ENCODE measurements around the gene MFAP1.
"Not testable (repeated sequence)": the region's sequence is repeated elsewhere in the genome, so short reads cannot be mapped to it uniquely, and the experiment has no call there.

MFAP1 gene

GRCh38 chr15:43826029-43826507 is 1.6 kb upstream of the MFAP1 start:
- peaks cover 22 to 32% of the 10 kb centered on the region in 2 experiments for H3K4me1 ChIP-seq (ENCODE audit: control insufficient read depth in 1 of 2, insufficient read depth in 1 of 2, low read depth in 1 of 2, low read length in 1 of 2)
- H3K27ac ChIP-seq, result peak overlapping the region; percentile 42
- no peaks in the 10 kb centered on the region for H3K9me3 ChIP-seq
- no peaks in the 10 kb centered on the region for H3K36me3 ChIP-seq
- H3K27me3 ChIP-seq, result no peaks in the 10 kb centered on the region
- no peak for TF ChIP-seq CTCF (IDR thresholded peaks at IDR 0.05)
- H3K4me3 ChIP-seq (ENCODE audit: low read depth in 1 of 2, low read length in 1 of 2), result peak overlapping the region in 1 of 2 experiments; percentile 72

GRCh38 chr15:43825305-43825704 is 815 bp upstream of the MFAP1 start:
- peaks cover 22 to 32% of the 10 kb centered on the region in 2 experiments for H3K4me1 ChIP-seq (ENCODE audit: control insufficient read depth in 1 of 2, insufficient read depth in 1 of 2, low read depth in 1 of 2, low read length in 1 of 2)
- H3K27me3 ChIP-seq, H3K9me3 ChIP-seq, H3K27ac ChIP-seq, H3K36me3 ChIP-seq: not testable (repeated sequence)
- H3K4me3 ChIP-seq (ENCODE audit: low read depth in 1 of 2, low read length in 1 of 2), result peak overlapping the region; percentile 73 to 79

DNA sequence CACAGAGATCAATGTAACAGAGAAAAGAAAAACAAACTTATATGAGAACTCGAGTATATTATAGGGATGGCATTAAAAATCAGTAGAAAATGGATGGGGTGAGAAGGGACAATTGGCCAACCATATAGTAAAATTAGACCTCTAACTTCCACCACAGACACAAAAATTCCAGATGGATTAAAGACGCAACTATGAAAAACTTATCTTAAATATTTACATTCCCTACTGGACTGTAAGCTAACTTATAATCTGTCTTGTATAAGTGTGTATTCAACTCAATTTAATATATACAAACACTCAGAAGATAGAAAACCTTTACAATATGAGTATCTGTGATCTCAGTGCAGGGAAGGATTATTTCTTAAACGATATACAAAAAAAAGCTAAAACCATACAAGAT is 3.0 kb downstream of the MFAP1 start:
- Histone ChIP-seq H3K4me3 (ENCODE audit: low read depth in 1 of 2, low read length in 1 of 2) (no peak overlapping the region), H3K27ac (no peak overlapping the region), H3K36me3 (peaks cover 10% of the 10 kb centered on the region), H3K4me1 (ENCODE audit: control insufficient read depth in 1 of 2, insufficient read depth in 1 of 2, low read depth in 1 of 2, low read length in 1 of 2) (peaks cover 11 to 17% of the 10 kb centered on the region in 2 experiments), H3K9me3 (no peaks in the 10 kb centered on the region), H3K27me3 (no peaks in the 10 kb centered on the region)
- no peak for TF ChIP-seq CTCF (IDR thresholded peaks at IDR 0.05)

DNA sequence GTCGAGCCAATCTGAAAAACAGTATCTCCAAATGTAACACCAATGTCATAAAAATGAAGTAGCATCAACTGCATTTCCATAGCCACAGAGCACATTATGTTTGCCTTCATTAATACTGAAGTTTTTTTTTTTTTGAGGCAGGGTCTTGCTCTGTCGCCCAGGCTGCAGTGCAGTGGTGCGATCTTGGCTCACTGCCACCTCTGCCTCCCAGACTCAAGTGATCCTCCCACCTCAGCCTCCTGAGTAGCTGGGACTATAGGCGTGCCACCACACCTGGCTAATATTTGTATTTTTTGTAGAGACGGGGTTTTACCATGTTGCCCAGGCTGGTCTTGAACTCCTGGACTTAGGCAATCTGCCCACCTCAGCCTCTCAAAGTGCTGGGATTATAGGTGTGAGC is 9.4 kb downstream of the MFAP1 start:
- not testable (repeated sequence) for H3K4me1 ChIP-seq (ENCODE audit: control insufficient read depth in 1 of 2, insufficient read depth in 1 of 2, low read depth in 1 of 2, low read length in 1 of 2); H3K9me3 ChIP-seq; H3K27me3 ChIP-seq; H3K27ac ChIP-seq; H3K4me3 ChIP-seq (ENCODE audit: low read depth in 1 of 2, low read length in 1 of 2)
- H3K36me3 ChIP-seq, result peaks cover 68% of the 10 kb centered on the region

DNA sequence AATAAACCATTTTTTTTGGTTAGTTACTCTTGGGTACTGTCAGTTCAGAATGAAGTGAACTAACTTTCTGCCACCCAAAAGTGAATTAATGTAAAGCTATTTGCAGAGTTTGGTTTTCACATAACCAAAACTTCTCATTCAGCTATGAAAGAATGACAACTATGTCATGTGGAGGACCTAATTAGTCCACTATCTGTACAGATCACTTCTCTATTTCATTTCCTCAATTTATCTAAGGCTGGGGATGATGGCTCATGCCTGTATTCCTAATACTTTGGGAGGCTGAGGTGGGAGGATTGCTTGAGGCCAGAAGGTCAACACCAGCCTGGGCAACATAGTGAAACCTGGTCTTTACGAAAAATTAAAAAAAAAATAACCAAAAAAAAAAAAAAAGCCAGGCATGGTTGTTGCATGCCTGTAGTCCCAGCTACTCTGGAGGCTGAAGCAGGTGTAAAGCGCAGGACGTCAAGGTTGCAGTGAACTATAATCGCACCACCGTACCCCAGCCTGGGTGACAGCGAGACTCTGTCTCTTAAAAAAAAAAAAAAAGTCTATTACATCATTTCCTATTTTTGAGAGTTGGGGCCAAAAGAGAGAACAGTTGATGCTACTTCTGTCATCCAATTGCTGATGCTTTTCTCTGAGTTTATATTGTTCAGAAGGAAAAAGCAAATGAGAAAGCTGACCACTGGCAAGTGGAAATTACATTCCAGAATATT is 15.4 kb downstream of the MFAP1 start:
- peaks cover 14 to 16% of the 10 kb centered on the region in 2 experiments for H3K4me1 ChIP-seq (ENCODE audit: control insufficient read depth in 1 of 2, insufficient read depth in 1 of 2, low read depth in 1 of 2, low read length in 1 of 2)
- peak overlapping the region; percentile 23 to 25 for H3K4me3 ChIP-seq (ENCODE audit: low read depth in 1 of 2, low read length in 1 of 2)
- H3K27me3 ChIP-seq, result no peaks in the 10 kb centered on the region
- peaks cover 80% of the 10 kb centered on the region for H3K36me3 ChIP-seq
- peak overlapping the region; percentile 73 for H3K27ac ChIP-seq
- TF ChIP-seq CTCF (IDR thresholded peaks at IDR 0.05), result no peak
- no peaks in the 10 kb centered on the region for H3K9me3 ChIP-seq

- H3K36me3 ChIP-seq, result peaks cover 80% of the 10 kb centered on the region
- peak overlapping the region; percentile 73 for H3K27ac ChIP-seq
- peaks cover 14 to 16% of the 10 kb centered on the region in 2 experiments for H3K4me1 ChIP-seq (ENCODE audit: control insufficient read depth in 1 of 2, insufficient read depth in 1 of 2, low read depth in 1 of 2, low read length in 1 of 2)
- H3K27me3 ChIP-seq, result no peaks in the 10 kb centered on the region
- no peak for TF ChIP-seq CTCF (IDR thresholded peaks at IDR 0.05)
- no peaks in the 10 kb centered on the region for H3K9me3 ChIP-seq
- peak overlapping the region in 1 of 2 experiments; percentile 23 for H3K4me3 ChIP-seq (ENCODE audit: low read depth in 1 of 2, low read length in 1 of 2)
Observed at GRCh38 chr15:43808435-43808950, 16.0 kb downstream of the MFAP1 start.

DNA sequence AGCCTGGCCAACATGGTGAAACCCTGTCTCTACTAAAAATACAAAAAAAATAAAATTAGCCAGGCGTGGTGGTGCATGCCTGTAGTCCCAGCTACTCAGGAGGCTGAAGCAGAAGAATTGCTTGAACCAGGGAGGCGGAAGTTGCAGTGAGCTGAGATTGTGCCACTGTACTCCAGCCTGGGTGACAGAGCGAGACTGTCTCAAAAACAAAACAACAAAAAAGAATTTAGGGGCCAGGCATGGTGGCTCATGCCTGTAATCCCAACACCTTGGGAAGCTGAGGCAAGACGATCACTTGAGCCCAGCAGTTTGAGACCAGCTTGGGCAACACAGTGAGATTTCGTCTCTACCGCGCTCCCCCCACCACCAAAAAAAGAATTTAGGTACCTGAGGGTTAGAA is 21.8 kb downstream of the MFAP1 start:
- not testable (repeated sequence) for H3K4me3 ChIP-seq (ENCODE audit: low read depth in 1 of 2, low read length in 1 of 2); H3K27me3 ChIP-seq; H3K27ac ChIP-seq; H3K9me3 ChIP-seq
- peaks cover 56% of the 10 kb centered on the region for H3K36me3 ChIP-seq
- peaks cover 17 to 19% of the 10 kb centered on the region in 2 experiments for H3K4me1 ChIP-seq (ENCODE audit: control insufficient read depth in 1 of 2, insufficient read depth in 1 of 2, low read depth in 1 of 2, low read length in 1 of 2)

Measured in neutrophil (primary cell).